Inflammatory macrophage treated with lipopolysaccharide for 4 hours (primary cell): Measurements from ENCODE around the gene ADAMTSL3.
"Not testable (repeated sequence)": the region's sequence is repeated elsewhere in the genome, so short reads cannot be mapped to it uniquely, and the experiment has no call there.

ENCODE experiments used
- DNase-seq: peaks from one replicate; pipeline ENCODE4 v3.0.0-alpha.2; 2020

The ADAMTSL3 gene

DNA sequence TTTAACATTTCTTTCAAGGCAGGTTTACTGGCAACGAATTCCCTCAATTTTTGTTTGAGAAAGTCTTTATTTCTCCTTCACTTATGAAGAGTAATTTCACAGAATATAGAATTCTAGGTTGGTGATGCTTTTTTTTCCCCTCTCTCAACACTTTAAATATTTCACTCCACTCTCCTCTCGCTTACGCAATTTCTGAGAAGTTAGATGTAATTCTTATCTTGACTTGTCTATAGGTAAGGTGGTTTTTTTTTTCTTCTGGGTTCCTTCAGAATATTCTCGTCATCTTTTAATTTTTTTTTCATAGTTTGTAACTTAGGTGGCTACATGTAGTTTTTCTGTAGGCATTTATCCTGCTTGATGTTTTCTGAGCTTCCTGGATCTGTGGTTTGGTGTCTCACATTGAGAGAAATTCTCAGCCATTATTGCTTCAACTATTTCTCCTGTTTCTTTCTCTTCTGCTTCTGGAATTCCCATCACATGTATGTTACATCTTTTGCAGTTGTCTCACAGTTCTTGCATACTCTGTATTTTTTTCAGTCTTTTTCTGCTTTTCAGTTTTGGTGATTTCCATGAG is 392.2 kb downstream of the ADAMTSL3 start:
- DNase-seq: no peak

DNA sequence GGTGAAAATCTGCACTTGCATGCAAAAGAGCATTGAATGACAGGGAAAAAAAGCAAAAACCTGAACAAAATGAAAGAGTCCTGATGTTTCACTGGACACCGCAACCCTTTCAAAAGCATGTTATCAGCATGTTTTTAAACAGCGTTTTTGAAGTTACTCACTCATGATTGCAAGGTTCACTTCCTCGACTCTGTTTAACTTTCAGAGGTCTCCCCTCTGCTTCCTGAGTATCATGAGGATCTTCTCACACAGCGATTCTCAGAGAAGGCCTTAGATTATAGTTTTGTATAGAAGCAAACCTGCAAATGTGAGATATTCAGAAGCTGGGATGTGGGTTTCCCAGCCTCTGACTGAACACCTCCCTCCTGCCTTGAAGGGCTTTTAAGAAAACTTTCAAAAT is 395.6 kb downstream of the ADAMTSL3 start:
- not testable (repeated sequence) for DNase-seq

DNA sequence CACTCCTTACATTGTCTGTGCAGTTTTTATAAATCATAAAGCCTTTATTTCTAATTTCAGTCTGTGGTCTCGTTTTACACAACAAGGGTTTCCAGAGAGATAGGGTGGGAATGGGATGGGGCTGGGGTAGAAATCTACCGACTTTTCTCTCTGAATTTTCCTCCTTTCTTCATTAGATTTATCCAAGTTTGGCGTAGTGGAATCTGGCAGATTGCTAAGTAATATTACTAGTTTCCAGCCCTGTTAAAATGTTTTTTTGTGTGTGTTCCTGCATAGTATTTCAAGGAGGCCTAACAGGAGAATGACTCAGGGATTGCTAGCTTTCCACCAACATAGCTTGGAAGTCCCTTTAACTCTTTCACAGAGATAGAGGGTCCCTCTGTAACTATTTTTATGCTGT is 396.2 kb downstream of the ADAMTSL3 start:
- no peak for DNase-seq

DNA sequence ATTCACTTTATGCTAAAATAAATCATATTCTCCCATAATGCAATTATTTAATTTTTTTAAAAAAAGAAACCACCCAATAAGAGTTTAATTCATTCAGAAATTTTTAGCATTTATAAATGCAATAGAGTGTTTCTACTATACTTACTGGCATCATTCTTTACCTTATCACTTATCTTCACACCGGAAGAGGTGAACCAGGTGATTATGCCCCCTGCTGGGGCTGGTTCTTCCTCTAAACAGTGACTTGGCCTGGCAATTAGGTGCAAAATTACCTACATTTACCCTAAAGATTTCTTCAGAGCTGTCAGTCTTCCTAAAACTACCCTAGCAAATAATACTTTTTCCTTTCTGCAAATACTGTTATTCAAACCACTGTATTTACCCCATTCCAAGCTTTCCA is 397.2 kb downstream of the ADAMTSL3 start:
- not testable (repeated sequence) for DNase-seq

- DNase-seq: not testable (repeated sequence)
Measured at GRCh38 chr15:84054544-84054943, 400.6 kb downstream of the ADAMTSL3 start.

DNA sequence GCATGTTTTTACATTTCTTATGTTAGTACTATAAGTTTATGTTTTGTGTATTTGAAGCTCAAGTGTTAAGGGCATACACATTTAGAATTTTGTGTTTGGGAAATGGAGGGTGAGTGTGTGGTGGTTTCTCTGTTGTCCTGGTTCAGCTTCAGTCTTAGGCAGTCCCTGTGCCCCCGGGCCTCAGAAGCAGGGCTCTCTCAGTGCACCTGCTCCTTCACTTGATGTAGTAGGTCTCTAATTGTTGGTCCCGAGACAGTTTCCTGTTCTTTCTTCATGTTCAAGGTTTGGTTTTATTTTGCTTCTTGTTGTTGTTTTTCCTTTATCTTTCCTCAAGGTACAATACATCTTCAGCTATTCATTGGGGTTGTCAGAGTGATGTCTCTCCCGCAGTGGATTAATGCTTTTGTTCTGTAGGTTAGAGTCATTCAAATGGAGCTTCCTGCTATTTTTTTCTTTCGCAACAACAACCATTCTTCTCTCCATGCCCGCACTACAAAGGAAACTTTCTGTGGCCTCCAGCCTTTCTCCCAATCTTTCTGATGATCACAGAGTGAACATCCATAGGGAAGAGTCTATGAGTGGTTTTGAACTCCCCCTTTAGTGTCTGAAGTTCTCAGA is 403.9 kb downstream of the ADAMTSL3 start:
- no peak for DNase-seq

DNA sequence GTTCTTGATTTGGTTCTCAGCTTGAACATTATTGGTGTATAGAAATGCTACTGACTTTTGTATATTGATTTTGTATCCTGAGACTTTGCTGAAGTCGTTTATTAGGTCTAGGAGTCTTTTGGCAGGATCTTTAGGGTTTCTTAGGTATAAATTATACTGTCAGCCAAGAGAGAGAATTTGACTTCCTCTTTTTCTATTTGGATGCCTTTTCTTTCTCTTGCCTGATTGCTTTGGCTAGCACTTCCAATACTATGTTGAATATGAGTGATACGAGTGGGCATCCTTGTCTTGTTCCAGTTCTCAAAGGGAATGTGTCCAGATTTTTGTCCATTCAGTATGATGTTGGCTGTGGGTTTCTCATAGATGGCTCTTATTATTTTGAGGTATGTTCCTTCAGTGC is 409.8 kb downstream of the ADAMTSL3 start:
- not testable (repeated sequence) for DNase-seq

- DNase-seq: not testable (repeated sequence)
Measured at GRCh38 chr15:84068674-84069073, 414.8 kb downstream of the ADAMTSL3 start.

DNA sequence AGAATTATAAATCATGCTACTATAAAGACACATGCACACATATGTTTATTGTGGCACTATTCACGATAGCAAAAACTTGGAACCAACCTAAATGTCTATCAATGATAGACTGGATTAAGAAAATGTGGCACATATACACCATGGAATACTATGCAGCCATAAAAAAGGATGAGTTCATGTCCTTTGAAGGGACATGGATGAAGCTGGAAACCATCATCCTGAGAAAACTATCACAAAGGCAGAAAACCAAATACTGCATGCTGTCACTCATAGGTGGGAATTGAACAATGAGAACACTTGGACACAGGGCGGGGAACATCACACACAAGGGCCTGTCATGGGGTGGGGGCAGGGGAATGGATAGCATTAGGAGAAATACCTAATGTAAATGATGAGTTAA is 424.1 kb downstream of the ADAMTSL3 start:
- not testable (repeated sequence) for DNase-seq

- not testable (repeated sequence) for DNase-seq
Measured at GRCh38 chr15:84079325-84079884, 425.5 kb downstream of the ADAMTSL3 start.

GRCh38 chr15:84079885-84080777 is 426.2 kb downstream of the ADAMTSL3 start:
- DNase-seq: no peak

- not testable (repeated sequence) for DNase-seq
Measured at GRCh38 chr15:84080778-84081084, 426.8 kb downstream of the ADAMTSL3 start.

DNA sequence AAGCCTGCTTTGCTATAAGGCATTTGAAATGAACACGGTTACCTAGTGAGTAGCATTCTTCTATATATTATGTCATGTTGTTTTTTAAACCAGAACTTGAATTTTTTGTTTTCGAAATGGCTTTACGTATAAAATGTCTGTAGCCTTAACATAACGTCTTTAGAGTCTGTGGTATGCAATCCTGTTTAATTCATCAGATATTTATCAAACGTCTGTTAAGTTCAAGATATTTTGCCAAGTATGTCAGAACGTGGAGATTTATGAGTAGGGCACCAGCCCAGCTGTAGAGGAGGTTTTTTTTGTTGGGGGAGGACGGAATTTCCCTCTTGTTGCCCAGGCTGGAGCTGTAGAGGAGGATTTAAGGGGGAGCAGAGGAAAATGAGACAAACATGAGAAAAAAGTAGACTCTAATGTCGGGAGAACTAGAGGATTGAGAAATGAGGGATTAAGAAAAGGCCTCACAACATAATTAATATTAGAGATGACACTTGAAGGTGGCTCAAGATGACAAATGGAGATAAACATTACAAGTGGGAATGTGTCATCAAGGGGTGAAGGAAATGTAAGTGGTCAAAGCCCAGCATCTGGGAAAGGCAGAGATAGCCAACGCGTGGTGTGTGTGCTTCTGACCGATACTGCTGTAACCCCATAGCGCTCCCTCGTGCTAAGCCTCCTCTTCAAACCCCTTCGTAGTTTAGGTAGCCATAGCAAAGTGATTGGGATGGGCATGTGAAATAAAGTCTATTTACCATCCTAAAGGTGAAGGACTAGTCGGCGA is 427.7 kb downstream of the ADAMTSL3 start:
- DNase-seq: no peak

GRCh38 chr15:84082739-84083138 is 428.8 kb downstream of the ADAMTSL3 start:
- no peak for DNase-seq

DNA sequence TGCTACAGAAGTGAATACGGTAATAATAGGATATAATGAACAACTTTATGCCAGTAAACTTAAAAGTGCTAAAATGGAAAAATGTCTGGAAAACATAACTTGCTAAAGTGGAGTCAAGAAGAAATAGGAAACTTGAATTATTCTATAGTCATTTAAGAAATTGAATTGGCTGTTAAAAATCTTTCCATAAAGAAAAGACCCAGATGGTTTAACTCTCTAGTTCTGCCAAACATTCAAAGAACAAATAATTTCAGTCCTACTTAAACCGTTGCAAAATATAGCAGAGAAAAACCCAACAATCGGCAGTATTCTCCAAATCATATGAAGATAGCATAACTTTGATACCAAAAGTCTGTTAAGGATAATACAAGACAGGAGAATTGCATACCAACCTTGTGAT is 432.1 kb downstream of the ADAMTSL3 start:
- DNase-seq: not testable (repeated sequence)
